HG02938 (cell line): Measurements from ENCODE around the gene ZNF41.

Experiments
- ATAC-seq: cut with Tn5 transposase; IDR thresholded peaks from one replicate; pipeline ENCODE4 v1.9.1; 2021; ENCODE audit warnings: mild to moderate bottlenecking, moderate library complexity; ENCODE audit not compliant: unreplicated experiment

Gene ZNF41

GRCh38 chrX:47413179-47413594 lies 69.8 kb downstream of the ZNF41 start:
- no peak for ATAC-seq
